Prostate gland (tissue), 2 donors: ENCODE results near the gene CLDN22.

Experiments
- POLR2A ChIP-seq: fragments of 450-650 bp; IDR thresholded peaks from one replicate; pipeline ENCODE4 v1.6.1; 2016; ENCODE audit warnings: antibody characterized with exemption, mild to moderate bottlenecking
- TF ChIP-seq, protein P1 (sequence below), 4 experiments: fragments of 200-600 bp in 2 of 4; fragments of 450-650 bp in 2 of 4; sonication (generic) in 2 of 4; IDR thresholded peaks; 1 replicate in 3 of 4; 2 replicates in 1 of 4; pipeline ENCODE4 v1.5.1; 2016 to 2019; ENCODE audit warnings: antibody characterized with exemption in 4 of 4, mild to moderate bottlenecking in 2 of 4, moderate library complexity in 2 of 4

DNA sequence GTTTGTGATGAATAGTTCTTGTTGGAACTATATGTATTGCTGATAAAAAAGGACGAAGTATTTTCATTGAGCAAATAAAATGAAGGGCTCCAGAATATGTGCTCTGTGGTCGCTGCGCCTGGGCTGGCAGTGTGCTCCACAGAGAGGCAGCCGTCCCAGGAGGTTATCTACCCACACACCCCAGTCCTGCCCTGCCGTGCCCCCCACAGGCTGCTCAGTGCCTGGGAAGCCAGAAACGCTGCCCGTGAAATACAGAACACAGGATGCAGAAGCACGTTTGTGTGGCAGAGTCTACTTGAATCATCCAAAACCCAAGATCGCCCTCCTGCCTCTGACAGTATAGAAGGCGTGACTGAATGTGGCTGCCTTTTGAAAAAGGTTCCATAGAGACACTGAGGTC lies 1.4 kb downstream of the CLDN22 start:
- TF ChIP-seq, protein P1, sequence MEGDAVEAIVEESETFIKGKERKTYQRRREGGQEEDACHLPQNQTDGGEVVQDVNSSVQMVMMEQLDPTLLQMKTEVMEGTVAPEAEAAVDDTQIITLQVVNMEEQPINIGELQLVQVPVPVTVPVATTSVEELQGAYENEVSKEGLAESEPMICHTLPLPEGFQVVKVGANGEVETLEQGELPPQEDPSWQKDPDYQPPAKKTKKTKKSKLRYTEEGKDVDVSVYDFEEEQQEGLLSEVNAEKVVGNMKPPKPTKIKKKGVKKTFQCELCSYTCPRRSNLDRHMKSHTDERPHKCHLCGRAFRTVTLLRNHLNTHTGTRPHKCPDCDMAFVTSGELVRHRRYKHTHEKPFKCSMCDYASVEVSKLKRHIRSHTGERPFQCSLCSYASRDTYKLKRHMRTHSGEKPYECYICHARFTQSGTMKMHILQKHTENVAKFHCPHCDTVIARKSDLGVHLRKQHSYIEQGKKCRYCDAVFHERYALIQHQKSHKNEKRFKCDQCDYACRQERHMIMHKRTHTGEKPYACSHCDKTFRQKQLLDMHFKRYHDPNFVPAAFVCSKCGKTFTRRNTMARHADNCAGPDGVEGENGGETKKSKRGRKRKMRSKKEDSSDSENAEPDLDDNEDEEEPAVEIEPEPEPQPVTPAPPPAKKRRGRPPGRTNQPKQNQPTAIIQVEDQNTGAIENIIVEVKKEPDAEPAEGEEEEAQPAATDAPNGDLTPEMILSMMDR (IDR thresholded peaks at IDR 0.05), result no peak
- TF ChIP-seq POLR2A, result no peak
